ENCODE results near the gene DIAPH3. TPM values are rescaled to one million over a fixed set of nuclear protein-coding genes. Genes with fewer than 3 reads are reported as not detected.
"Not testable (repeated sequence)": the region's sequence is repeated elsewhere in the genome, so short reads cannot be mapped to it uniquely, and the experiment has no call there.

DIAPH3 gene
- polyA plus RNA-seq, 1 donor from 2014 or later: 0.37 TPM

DNA sequence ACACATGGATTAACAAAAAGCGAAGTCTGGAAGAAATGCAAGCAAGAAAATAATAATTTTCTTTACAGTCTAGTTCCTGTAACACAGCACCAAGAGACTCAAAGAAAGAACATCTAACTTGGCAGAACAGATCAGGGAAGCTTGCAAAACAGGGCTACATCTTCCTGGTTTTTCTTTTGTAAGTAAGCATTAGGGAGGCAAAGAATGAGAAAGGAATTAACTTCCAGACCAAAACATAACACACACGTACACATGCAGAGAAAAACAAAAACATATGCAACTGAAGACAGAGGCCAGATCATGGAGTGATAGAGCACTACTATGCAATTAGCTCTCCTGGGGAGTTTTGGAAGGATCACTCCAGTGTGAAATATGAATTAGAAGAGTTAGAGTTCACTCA lies 120.5 kb downstream of the DIAPH3 start:
- Histone ChIP-seq H3K79me2 (replicated peaks; ENCODE audit: insufficient read depth, low read length) (no peaks in the 10 kb centered on the region), H3K36me3 (ENCODE audit: insufficient read depth, low read length) (no peaks in the 10 kb centered on the region), H4K20me1 (ENCODE audit: insufficient read depth) (no peaks in the 10 kb centered on the region), H3K4me3 (ENCODE audit: low read length) (no peak overlapping the region), H3K9me3 (ENCODE audit: low read length) (no peaks in the 10 kb centered on the region), H3K27me3 (ENCODE audit: insufficient read depth, low read depth, low read length) (no peaks in the 10 kb centered on the region), H3F3A (ENCODE audit: insufficient read depth, low read length, poor library complexity, severe bottlenecking) (no peaks in the 10 kb centered on the region), H2AFZ (ENCODE audit: low read depth, low read length) (no peak overlapping the region), H3K4me2 (ENCODE audit: low read length) (no peak overlapping the region), H3K9me2 (ENCODE audit: insufficient read depth, low read length) (no peaks in the 10 kb centered on the region), H3K27ac (ENCODE audit: low read length) (no peak overlapping the region), H3K9ac (ENCODE audit: low read length) (no peak overlapping the region)
- TF ChIP-seq SMC3 (conservative IDR thresholded peaks at IDR 0.05; ENCODE audit: poor library complexity): no peak
- TF ChIP-seq REST (IDR thresholded peaks at IDR 0.05; ENCODE audit: borderline replicate concordance): no peak
- no peak for TF ChIP-seq EP300 (conservative IDR thresholded peaks at IDR 0.05; ENCODE audit: poor library complexity, severe bottlenecking)
- no peak for TF ChIP-seq MXI1 (conservative IDR thresholded peaks at IDR 0.05; ENCODE audit: poor library complexity, severe bottlenecking)
- no peak for TF ChIP-seq POLR2AphosphoS5 (IDR thresholded peaks at IDR 0.05)
- no peak for TF ChIP-seq TAF1 (IDR thresholded peaks at IDR 0.05; ENCODE audit: low read depth)
- TF ChIP-seq RAD21 (conservative IDR thresholded peaks at IDR 0.05): no peak
- TF ChIP-seq EZH2 (IDR thresholded peaks at IDR 0.05; ENCODE audit: borderline replicate concordance, insufficient read depth, low read length, poor library complexity, severe bottlenecking): no peak
- TF ChIP-seq, protein P1, sequence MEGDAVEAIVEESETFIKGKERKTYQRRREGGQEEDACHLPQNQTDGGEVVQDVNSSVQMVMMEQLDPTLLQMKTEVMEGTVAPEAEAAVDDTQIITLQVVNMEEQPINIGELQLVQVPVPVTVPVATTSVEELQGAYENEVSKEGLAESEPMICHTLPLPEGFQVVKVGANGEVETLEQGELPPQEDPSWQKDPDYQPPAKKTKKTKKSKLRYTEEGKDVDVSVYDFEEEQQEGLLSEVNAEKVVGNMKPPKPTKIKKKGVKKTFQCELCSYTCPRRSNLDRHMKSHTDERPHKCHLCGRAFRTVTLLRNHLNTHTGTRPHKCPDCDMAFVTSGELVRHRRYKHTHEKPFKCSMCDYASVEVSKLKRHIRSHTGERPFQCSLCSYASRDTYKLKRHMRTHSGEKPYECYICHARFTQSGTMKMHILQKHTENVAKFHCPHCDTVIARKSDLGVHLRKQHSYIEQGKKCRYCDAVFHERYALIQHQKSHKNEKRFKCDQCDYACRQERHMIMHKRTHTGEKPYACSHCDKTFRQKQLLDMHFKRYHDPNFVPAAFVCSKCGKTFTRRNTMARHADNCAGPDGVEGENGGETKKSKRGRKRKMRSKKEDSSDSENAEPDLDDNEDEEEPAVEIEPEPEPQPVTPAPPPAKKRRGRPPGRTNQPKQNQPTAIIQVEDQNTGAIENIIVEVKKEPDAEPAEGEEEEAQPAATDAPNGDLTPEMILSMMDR (IDR thresholded peaks at IDR 0.05; ENCODE audit: poor library complexity, severe bottlenecking): no peak

GRCh38 chr13:60040668-60041067 lies 123.1 kb downstream of the DIAPH3 start:
- H3K27ac ChIP-seq (ENCODE audit: low read length); H3K27me3 ChIP-seq (ENCODE audit: insufficient read depth, low read depth, low read length); H3K4me2 ChIP-seq (ENCODE audit: low read length); H2AFZ ChIP-seq (ENCODE audit: low read depth, low read length); H3K9me3 ChIP-seq (ENCODE audit: low read length); H3K4me3 ChIP-seq (ENCODE audit: low read length); H3K9me2 ChIP-seq (ENCODE audit: insufficient read depth, low read length); H3K79me2 ChIP-seq (replicated peaks; ENCODE audit: insufficient read depth, low read length); H3K9ac ChIP-seq (ENCODE audit: low read length); H3F3A ChIP-seq (ENCODE audit: insufficient read depth, low read length, poor library complexity, severe bottlenecking); H4K20me1 ChIP-seq (ENCODE audit: insufficient read depth); H3K36me3 ChIP-seq (ENCODE audit: insufficient read depth, low read length): not testable (repeated sequence)

DNA sequence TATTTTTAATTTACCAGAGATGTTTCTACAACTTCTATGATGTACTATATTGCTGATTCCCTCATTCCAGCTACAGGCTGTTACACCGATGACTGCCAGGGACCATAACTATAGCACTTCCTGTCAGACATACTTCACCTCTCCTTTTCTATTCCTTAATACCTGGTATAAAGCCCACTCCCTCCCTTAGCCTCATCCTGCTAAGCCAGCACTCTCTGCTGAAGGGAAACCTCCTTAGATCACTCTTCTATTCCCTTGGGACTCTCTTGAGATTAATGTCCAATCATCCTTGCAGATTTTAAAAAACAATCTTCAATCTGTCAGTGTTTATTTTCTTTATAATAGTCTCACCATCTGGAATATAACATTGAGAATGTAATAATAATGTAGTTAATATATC lies 127.9 kb downstream of the DIAPH3 start:
- Histone ChIP-seq H3K27me3 (ENCODE audit: insufficient read depth, low read depth, low read length) (no peaks in the 10 kb centered on the region), H3K9ac (ENCODE audit: low read length) (no peak overlapping the region), H3K79me2 (replicated peaks; ENCODE audit: insufficient read depth, low read length) (no peaks in the 10 kb centered on the region), H3K36me3 (ENCODE audit: insufficient read depth, low read length) (no peaks in the 10 kb centered on the region), H3K4me2 (ENCODE audit: low read length) (no peak overlapping the region), H3K4me3 (ENCODE audit: low read length) (no peak overlapping the region), H3K9me3 (ENCODE audit: low read length) (no peaks in the 10 kb centered on the region), H3K27ac (ENCODE audit: low read length) (no peak overlapping the region), H4K20me1 (ENCODE audit: insufficient read depth) (no peaks in the 10 kb centered on the region), H3K9me2 (ENCODE audit: insufficient read depth, low read length) (no peaks in the 10 kb centered on the region), H2AFZ (ENCODE audit: low read depth, low read length) (no peak overlapping the region), H3F3A (ENCODE audit: insufficient read depth, low read length, poor library complexity, severe bottlenecking) (no peaks in the 10 kb centered on the region)
- TF ChIP-seq POLR2AphosphoS5 (IDR thresholded peaks at IDR 0.05): no peak
- no peak for TF ChIP-seq EZH2 (IDR thresholded peaks at IDR 0.05; ENCODE audit: borderline replicate concordance, insufficient read depth, low read length, poor library complexity, severe bottlenecking)
- TF ChIP-seq, protein P1 (IDR thresholded peaks at IDR 0.05; ENCODE audit: poor library complexity, severe bottlenecking): no peak
- TF ChIP-seq EP300 (conservative IDR thresholded peaks at IDR 0.05; ENCODE audit: poor library complexity, severe bottlenecking): no peak
- no peak for TF ChIP-seq REST (IDR thresholded peaks at IDR 0.05; ENCODE audit: borderline replicate concordance)
- no peak for TF ChIP-seq RAD21 (conservative IDR thresholded peaks at IDR 0.05)
- TF ChIP-seq MXI1 (conservative IDR thresholded peaks at IDR 0.05; ENCODE audit: poor library complexity, severe bottlenecking): no peak
- no peak for TF ChIP-seq TAF1 (IDR thresholded peaks at IDR 0.05; ENCODE audit: low read depth)
- TF ChIP-seq SMC3 (conservative IDR thresholded peaks at IDR 0.05; ENCODE audit: poor library complexity): no peak
